Skeletal muscle cell (primary cell): ENCODE data around the gene HPSE2.
"Not testable (repeated sequence)": the region's sequence is repeated elsewhere in the genome, so short reads cannot be mapped to it uniquely, and the experiment has no call there.

Experiments
- DNase-seq: peaks from one replicate; pipeline ENCODE4 v3.0.0-alpha.2; 2010; ENCODE audit warnings: low read depth
- H3K4me3 ChIP-seq: 2 replicates; pipeline ENCODE4 v1.5.1; 2011; ENCODE audit warnings: low read depth, mild to moderate bottlenecking, control low read depth, low read length, moderate library complexity

HPSE2 gene

DNA sequence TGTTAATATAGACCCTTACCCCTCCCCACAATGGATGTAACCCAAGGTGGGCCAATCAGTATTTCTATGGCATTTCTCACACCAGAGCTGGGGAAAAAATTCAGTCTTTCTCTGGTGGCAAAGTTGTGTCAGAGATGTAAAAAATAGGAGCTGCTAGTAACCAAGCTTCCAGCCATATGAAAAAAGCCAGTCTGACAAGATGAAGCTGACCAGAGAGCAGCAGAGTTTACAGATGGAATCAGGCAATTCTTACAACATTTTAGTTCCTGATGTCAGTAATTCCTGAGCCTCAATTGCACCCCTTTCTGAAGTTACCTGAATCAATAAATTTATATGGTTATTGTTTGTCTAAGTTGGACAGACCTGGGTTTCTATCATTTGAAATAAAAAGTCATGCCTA is 286.3 kb downstream of the HPSE2 start:
- no peak for DNase-seq
- H3K4me3 ChIP-seq, result no peak overlapping the region

DNA sequence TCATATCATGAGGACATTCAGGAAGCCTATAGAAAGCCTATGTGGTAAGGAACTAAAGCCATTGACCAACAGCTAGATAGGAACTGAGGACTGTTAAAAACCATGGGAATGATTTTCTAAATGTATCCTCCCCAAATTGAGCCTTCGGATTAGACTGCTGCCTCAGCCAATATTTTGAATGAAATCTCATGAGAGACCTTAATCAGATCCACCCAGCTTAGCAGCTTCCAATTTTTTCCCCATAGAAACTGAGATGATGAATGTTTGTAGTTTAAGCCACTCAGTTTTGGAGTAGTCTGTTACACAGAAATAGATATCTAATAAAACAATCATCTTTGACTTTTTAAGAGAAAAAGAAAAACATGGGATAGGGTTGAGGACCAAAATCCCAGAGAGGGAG is 292.0 kb downstream of the HPSE2 start:
- no peak for DNase-seq
- H3K4me3 ChIP-seq, result no peak overlapping the region

DNA sequence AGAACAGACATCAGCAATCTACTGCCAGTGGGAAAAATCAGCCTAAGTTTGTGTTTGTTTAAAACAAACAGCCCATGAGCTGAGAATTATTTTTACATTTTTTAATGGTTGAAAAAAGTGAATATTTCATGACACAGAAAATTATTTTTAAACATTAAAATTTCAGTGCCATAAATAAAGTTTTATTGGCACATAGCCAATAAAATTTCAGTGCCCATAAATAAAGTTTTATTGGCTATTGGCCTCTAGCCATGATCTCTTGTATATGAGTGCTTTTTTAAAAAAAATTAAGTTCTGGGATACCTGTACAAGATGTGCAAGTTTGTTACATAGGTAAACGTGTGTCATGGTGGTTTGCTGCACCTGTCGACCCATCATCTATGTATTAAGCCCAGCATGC is 305.9 kb downstream of the HPSE2 start:
- DNase-seq, result no peak
- H3K4me3 ChIP-seq, result no peak overlapping the region

DNA sequence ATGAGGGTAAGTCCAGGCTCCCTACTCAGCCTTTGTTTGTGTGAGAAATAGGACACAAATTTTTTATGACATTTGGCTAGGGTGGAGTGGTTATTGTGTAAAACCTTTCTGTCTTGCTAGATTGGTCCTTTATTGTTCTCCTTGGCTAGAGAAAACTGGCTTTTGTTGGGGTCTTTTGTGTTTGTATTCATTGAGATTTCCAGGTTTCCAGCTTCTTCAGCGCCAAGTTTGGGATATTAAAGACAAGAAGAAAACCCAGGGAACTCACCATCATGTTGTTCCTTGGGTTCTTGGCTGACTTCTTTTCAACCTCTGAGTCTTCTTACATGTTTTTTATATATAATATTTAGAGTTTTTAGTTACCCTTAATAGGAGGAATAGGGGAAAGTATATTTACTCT is 310.0 kb downstream of the HPSE2 start:
- no peak overlapping the region for H3K4me3 ChIP-seq
- no peak for DNase-seq

DNA sequence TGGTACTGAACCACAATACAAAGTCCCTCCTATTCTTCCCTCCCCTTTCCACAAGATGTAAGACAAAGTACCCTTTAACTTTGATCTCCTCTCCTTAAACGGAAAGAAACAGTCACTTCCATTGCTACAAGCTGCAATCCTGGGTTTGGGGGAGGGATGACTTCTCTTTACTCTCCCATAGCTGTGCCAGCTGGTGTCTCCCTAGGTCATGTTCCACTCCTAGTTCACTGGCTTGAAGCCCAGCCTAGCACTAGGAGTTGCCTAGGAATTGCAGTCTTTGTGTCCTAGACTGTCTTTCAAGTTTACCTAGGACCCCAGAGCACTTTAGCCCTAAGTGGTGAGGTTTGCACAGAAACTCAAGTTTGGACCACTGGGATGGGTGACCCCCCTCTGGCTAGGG is 311.1 kb downstream of the HPSE2 start:
- H3K4me3 ChIP-seq, result no peak overlapping the region
- DNase-seq, result no peak

DNA sequence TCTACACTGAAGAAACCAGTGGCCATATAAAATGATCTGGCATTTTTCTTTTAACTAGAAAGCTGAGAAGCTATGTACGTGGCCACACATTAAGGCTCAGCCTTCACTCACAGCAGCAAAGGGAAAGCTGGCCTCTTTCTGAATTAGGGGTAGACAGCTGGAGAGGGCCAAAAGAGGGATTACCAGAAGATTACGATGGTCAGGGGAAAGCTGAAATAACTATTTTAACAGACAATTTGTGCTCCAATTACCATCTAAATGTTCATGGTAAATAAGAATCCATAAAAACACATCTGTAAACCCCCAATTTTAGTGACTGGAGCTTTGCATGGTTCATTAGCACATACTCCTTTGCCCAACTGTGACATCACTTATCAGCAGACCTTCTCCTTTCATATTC is 314.3 kb downstream of the HPSE2 start:
- DNase-seq, result no peak
- H3K4me3 ChIP-seq, result no peak overlapping the region

DNA sequence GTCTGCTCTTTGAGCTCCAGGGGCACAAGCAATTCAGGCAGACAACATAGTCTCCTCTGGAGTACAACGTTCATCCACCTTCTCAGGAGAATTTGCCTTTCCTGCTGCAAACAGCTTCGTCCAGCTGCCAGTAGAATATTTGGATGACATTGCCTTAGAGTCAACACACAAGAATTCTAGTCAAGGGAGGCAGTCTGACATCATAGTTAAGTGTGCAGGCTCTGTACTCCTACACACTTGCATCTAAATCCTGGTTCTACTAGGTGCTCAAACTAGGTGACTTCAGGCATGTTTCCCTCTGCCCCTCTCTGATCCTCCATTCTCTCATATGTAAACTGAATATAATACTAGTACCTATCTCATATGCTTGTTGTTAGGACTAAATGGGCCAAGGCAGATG is 314.8 kb downstream of the HPSE2 start:
- DNase-seq, result no peak
- no peak overlapping the region for H3K4me3 ChIP-seq

DNA sequence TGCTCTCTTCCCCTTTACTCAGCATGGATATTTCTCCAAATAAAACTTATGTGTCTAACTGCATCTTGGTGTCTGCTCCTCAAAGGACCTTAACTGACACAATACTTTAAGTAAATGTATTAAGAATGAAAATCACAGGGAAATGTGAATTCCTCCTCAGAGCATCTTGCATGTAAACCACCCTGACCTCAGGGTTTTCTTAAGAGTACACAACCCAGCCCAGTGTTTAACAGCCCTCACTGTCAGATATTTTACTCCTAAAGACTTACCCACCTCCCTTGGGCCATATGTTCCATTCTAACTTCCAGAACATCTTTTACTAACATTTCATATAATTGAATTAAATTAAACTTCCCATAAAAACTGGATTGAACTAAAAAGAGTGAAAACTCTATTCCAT is 315.3 kb downstream of the HPSE2 start:
- H3K4me3 ChIP-seq, result no peak overlapping the region
- DNase-seq, result no peak

DNA sequence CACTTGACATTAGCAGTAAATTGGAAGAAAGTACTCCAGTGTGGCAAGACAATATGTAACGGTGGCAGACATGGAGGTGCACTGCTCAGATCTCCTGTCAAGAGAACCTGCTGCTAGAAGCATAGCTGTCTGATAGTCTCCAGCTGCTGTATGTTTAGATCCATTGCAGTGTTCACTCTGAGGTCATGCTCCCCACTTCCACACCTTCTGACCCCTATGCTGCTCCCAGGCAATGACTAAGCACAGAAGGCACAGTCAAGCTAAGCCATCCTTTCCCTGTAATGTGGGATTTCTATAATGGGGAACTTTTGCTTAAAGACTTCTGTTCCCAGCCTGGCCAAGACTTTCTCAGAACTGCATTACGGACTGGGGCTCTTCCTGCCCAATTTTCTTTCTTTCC is 315.8 kb downstream of the HPSE2 start:
- no peak overlapping the region for H3K4me3 ChIP-seq
- DNase-seq, result no peak

DNA sequence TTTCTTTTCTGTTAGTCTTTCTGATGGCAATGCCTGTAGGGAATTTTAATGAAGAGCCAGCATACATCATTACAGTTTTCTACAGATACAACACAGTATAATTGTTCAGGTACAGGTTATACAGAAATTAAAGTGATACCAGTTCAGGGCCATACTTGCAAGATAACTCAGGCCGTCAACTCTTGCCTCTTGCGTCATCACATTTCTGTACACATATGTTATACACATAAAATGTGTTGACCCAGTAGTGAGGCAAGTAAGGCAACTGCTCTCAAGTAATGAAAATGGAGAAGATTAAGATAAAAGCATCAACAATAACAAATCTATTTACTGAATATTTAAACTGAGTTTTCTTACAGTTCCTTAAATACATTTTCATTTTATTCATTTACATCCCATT is 317.8 kb downstream of the HPSE2 start:
- DNase-seq, result no peak
- H3K4me3 ChIP-seq, result no peak overlapping the region

DNA sequence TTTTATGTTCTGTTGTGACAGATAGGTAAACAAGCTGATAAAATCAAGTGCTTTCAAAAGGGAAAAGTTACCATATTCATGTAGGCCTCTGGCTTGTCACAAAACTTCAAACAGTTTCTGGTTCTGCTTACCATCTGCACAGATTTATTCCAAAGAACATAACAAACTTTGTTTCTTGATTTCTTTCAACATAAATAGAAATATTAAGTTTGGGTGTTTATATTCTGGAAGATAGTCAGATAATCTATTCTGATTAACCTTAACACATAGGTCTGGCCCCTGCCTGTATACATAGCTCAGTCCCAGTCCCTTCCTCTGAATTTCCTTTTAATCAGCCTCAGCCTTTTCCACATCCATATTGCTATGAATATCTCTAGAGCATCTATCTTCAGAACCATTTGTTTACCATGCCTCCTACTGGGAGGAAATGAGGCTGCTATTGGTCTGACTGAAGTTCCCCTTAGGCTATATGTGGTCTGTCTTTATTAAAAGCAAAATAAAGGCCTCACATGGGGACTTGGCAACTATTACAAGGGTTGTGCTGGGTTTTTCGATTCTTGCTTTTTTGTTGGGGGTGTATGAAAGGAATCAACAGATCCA is 319.0 kb downstream of the HPSE2 start:
- H3K4me3 ChIP-seq, result no peak overlapping the region
- no peak for DNase-seq

DNA sequence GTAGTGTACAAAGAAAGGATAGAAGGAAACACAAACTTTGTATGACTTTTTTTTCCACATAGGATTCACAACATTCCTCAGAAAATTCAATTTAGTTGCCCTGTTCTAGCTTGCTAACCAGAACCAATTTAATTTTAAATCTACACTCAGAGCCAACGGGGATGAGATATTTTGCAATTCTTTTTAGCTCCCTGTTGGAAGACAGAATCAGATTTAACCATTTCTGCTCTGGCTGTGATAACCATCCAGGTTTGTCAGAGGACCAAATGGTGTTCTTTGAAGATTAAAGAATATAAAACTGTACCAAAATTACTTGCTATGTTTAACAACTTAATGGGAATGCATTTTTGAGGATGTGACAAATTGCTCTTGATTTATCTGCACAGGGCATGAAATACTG is 319.7 kb downstream of the HPSE2 start:
- DNase-seq, result no peak
- H3K4me3 ChIP-seq, result no peak overlapping the region

DNA sequence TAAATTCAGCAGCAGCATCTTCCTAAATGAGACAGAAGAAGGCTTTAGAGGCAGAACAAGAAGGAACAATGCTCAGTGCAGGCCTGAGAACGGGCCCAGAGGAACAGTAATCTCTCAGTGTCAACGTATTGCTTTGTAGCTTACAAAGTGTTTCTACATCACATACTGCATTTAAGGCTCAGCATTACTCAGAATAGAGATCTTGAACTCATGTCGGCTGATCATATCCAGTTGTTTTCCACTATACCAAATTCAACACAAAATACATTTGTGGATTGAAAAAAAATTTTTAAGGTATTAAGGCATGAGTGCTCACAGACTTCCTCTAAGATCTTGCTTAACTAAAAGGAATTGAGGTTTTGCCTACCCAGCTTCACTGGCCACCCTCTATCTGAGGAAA is 325.1 kb downstream of the HPSE2 start:
- H3K4me3 ChIP-seq, result no peak overlapping the region
- no peak for DNase-seq

DNA sequence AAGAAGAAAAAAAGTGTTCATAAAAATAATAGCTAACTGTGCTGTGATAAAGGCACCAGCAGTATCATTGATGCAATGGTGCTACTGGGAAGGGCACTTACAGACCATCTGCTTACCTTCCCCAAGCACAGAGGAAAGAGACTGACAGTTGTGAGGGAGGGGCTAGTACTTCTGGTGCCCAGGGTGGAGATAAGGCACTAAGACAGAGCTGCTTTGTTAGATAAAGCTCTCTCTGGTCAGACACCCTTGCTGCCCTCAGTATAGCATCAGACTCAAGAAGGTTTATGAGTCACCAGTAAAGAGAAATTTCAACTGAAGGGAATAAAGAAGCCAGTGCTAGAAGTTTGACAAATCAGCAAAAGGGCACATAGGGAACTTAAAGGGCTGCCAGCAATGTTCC is 325.6 kb downstream of the HPSE2 start:
- no peak for DNase-seq
- no peak overlapping the region for H3K4me3 ChIP-seq

DNA sequence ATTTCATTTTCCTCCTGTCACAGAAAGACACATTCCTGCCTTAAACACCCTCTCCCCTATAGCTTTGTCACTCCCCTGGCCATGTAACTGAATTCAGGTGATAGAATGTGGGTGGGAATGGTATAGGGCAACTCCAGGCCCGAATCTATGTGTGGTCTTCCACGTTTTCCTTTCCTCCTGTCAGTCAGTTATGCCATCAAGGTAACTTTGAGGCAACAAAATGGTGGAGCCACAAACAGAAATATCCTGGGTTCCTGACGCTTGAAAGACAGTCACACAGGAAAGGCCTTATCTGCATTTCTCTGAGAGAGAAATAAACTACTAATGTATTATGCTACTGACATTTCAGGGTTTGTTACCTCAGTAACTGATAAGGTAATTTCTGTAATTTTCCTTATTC is 326.8 kb downstream of the HPSE2 start:
- H3K4me3 ChIP-seq, result no peak overlapping the region
- no peak for DNase-seq

DNA sequence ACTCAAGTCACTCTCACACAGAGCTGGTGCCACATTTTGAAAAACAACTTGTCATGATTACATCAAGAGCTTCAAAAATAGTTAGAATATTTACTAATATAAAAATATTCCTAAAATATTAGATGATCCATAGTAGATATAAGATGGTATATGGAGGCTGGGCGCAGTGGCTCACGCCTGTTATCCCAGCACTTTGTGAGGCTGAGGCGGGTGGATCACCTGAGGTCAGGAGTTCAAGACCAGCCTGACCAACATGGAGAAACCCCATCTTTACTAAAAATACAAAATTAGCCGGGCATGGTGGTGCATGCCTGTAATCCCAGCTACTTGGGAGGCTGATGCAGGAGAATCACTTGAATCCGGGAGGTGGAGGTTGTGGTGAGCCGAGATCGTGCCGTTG is 327.4 kb downstream of the HPSE2 start:
- not testable (repeated sequence) for H3K4me3 ChIP-seq, DNase-seq

DNA sequence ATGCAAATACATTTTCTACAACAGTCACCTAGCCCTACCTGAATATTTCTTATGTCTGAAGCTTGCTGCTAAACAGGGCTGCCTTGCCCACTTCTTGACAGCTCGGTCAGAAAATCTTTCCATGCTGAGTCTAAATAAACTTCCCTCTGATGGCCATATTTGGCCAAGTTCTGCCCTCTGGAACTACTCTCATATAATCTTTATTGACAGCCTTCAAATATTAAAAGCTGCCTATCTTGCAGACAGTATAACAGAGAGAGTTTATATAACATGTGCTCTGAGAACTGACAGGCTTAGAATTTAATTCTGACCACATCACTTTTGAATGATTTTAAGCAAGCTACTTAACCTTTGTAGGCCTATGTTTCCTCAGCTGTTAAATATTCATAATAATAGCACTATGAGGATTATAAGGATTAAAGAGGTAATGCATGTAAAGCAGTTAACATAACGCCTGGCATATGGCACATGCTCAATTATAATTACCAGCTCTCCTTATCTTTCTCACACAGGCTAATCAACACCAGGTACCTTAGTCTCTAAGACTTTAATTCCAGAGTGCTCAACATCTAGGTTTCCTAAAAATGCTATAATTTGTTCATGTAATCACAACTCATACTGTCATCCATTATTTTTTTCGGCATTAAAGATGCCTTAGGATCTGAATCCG is 334.1 kb downstream of the HPSE2 start:
- H3K4me3 ChIP-seq, result no peak overlapping the region

DNA sequence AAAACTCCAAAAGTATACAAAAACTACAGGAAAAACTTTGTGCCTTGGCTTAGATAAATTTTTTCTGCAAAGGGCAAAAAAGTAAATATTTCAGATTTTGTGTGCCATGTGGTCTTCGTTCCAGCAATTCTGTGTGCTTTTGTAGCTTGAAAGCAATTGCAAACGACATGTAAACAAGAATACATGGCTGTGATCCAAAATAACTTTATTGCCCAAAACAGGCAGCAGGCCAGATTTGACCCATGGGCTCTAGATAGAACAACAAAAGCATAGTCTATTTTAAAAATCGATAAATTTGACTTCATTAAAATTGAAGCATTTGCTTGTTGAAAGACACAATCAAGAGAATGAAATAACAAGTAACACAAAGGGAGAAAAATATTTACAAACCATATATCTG is 336.6 kb downstream of the HPSE2 start:
- no peak for DNase-seq
- H3K4me3 ChIP-seq, result no peak overlapping the region

More for the DNA sequence above, 334.1 kb downstream of the HPSE2 start:
- DNase-seq, result no peak

DNA sequence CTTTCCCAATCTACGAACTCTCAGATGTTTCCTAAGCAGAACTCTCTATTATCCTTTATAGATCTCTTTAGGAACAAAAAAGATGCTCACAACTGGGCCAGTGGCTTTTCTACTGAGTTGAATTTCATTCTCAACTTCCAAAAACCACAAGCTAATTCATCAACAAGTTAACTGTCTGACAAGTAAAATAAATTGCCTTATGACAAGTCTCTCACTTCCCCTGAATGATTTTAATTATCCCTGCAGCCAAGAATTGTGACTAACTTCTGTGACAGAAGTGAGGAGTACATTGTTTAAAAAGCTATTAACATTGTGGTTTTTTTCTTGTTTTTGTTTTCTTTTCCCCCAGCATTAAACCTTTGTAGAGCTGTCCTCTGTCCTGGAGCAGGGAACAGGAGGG is 343.1 kb downstream of the HPSE2 start:
- no peak for DNase-seq

DNA sequence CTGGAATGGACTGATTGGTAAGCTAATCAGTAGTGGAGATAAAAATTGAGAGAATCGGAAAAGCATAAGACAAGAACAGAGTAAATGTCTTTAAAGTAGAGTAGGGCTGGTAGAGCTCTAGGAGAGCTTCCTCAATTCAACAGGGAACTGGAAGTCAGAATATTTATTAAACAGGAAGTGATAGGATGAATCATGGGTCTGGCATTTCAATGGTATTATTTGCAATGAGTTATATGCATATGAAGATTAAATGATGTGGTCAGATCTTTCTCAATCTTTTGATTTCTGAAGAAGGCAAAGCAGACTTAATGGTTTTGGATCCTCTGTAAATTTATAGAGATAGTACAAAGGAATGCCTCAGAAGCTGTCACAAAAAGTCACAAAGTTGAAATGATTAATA is 349.0 kb downstream of the HPSE2 start:
- no peak for DNase-seq

More for the DNA sequence above, 343.1 kb downstream of the HPSE2 start:
- no peak overlapping the region for H3K4me3 ChIP-seq

DNA sequence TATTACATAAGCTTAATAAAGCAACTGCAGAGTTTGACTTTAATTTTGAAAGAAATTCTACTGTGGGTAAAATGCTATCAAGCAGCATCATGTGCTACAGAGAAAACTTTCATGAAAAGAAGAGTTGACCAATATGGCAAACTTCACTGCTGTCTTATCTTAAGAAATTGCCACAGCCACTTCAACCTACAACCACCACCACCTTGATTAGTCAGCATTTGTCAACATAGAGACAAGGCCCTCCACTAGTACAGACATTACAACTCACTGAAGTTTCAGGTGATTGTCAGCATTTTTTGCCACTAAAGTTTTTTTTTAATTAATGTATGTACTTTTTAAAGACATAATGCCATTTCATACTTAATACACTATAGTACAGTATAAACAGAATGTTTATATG is 350.3 kb downstream of the HPSE2 start:
- DNase-seq, result no peak
- H3K4me3 ChIP-seq, result no peak overlapping the region

More for the DNA sequence above, 349.0 kb downstream of the HPSE2 start:
- no peak overlapping the region for H3K4me3 ChIP-seq

DNA sequence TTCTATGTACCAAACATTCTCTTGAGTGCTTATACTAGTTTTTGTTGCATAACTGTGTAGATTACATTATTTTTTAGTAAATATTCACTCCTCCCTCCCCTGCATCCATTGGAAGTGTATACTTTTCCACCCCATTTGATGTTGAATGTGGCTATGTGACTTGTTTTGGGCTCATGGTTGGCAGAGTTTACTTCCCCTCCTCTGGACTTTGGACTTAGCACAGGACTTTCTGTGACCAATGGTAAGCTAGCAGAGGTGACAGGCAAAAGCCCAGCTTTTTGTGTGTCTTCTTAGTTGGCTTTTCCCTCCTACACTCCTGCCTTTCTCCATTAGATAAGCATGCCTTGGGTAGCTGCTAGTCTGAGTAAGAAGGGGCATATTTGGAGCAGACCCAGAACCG is 353.9 kb downstream of the HPSE2 start:
- no peak overlapping the region for H3K4me3 ChIP-seq
- DNase-seq, result no peak
